ENCODE measurements around the gene CA14. TPM values are rescaled to one million over a fixed set of nuclear protein-coding genes. Genes with fewer than 3 reads are reported as not detected.

The CA14 gene
- total RNA-seq, 1 donor from 2014 or later: not detected

Other genes with a start within 250 kb of the CA14 start
- 14.7 and 16.5 TPM in 2 replicates for gene OTUD7B, start 247.0 kb upstream of the CA14 start, total RNA-seq
- gene VPS45, start 190.0 kb upstream of the CA14 start, total RNA-seq: 31.3 and 33.8 TPM in 2 replicates
- gene PLEKHO1, start 107.9 kb upstream of the CA14 start, total RNA-seq: 58.7 and 60.5 TPM in 2 replicates
- gene ANP32E, start 21.7 kb upstream of the CA14 start, total RNA-seq: 160 and 163 TPM in 2 replicates
- gene APH1A, start 11.2 kb downstream of the CA14 start, total RNA-seq: 146 TPM in 2 replicates
- 1.2 and 2.8 TPM in 2 replicates for gene C1orf54, start 15.0 kb downstream of the CA14 start, total RNA-seq
- gene CIART, start 24.8 kb downstream of the CA14 start, total RNA-seq: 1.1 and 1.5 TPM in 2 replicates
- 64.5 and 66.6 TPM in 2 replicates for gene MRPS21, start 36.1 kb downstream of the CA14 start, total RNA-seq
- gene PRPF3, start 63.8 kb downstream of the CA14 start, total RNA-seq: 93.9 and 99.3 TPM in 2 replicates
- gene RPRD2, start 106.4 kb downstream of the CA14 start, total RNA-seq: 30.3 and 31.1 TPM in 2 replicates
- 38.0 and 40.8 TPM in 2 replicates for gene TARS2, start 229.6 kb downstream of the CA14 start, total RNA-seq

Data from T-helper 1 cell treated with Interleukin-12 subunit alpha and Interleukin-12 subunit beta and Interleukin-4 antibody, amounts not matched to agents 30 ng/mL and 1 ng/mL, for 36 hours (primary cell).